LNCAP (cell line): Measurements from ENCODE around the gene OSBPL2.

Experiments
- TF ChIP-seq, protein P1 (sequence below): fragments of 450-650 bp; IDR thresholded peaks from 2 replicates; pipeline ENCODE4 v1.5.1; 2017; ENCODE audit warnings: mild to moderate bottlenecking

Gene OSBPL2

GRCh38 chr20:62328684-62329388 lies 90.5 kb downstream of the OSBPL2 start:
- TF ChIP-seq, protein P1, sequence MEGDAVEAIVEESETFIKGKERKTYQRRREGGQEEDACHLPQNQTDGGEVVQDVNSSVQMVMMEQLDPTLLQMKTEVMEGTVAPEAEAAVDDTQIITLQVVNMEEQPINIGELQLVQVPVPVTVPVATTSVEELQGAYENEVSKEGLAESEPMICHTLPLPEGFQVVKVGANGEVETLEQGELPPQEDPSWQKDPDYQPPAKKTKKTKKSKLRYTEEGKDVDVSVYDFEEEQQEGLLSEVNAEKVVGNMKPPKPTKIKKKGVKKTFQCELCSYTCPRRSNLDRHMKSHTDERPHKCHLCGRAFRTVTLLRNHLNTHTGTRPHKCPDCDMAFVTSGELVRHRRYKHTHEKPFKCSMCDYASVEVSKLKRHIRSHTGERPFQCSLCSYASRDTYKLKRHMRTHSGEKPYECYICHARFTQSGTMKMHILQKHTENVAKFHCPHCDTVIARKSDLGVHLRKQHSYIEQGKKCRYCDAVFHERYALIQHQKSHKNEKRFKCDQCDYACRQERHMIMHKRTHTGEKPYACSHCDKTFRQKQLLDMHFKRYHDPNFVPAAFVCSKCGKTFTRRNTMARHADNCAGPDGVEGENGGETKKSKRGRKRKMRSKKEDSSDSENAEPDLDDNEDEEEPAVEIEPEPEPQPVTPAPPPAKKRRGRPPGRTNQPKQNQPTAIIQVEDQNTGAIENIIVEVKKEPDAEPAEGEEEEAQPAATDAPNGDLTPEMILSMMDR = no peak

GRCh38 chr20:62329389-62330377 lies 91.4 kb downstream of the OSBPL2 start:
- TF ChIP-seq, protein P1 = no peak

DNA sequence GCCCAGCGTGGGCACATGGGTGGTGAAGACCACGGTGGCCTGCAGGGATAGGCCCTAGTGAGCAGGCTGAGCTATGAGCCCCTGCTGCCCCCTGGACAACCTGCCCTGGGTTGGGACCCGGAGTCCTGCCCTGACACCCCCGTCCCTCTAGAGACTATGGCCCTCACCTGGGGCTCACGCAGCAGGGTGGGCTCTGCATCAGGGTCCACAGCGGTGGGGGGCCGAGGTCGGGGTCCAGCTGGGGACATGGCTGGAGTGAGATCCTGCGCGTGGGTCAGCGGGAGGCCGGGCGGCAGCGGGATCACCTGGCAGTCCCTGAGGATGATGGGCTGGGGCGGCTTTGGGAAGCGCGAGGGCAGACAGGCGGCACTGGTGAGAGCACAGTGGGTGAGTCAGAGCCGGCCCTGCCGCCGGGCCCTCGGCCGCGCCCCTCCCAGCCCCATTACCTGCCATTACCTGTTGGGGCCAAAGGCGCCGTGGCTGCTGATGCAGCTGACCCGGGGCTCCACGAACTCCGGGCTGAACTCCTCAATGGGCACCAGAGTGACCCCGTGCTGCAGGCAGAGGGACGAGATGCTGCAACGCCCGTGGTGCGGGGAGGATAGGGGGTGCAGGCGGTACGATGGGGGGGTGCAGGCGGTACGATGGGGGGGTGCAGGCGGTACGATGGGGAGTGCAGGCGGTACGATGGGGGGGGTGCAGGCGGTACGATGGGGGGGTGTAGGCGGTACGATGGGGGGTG lies 92.4 kb downstream of the OSBPL2 start:
- TF ChIP-seq, protein P1 = no peak

DNA sequence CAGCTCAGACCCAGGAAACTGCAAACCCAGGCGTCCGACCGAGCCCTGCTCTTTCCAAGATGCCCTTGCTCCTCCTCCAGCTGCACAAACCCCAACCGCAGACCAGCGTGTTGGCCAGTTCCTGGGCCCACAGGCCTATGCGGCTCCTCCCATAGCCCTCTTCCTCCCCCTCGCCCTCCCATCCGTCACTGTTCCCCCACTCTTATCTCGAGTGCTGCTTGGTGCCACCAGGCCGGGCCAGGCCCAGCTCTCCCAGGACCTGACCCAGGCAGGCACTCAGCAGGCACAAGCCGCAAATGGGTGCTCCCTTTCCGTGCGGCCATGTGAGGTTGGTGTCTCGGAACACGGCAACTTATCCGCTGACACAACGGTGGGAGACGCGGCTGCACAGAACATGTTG lies 93.0 kb downstream of the OSBPL2 start:
- TF ChIP-seq, protein P1 = no peak

- TF ChIP-seq, protein P1 = no peak
Observed at GRCh38 chr20:62332421-62332820, 94.1 kb downstream of the OSBPL2 start.

GRCh38 chr20:62332989-62333819 lies 94.9 kb downstream of the OSBPL2 start:
- TF ChIP-seq, protein P1 = no peak
